Peyer's patch (tissue), 4 donors: ENCODE data around the gene ADM.

Experiments used
- POLR2A ChIP-seq, 2 donors: fragments of 450-650 bp; IDR thresholded peaks; one replicate each; pipeline ENCODE4 v1.5.1; 2017; ENCODE audit warnings: antibody characterized with exemption in 2 of 2, mild to moderate bottlenecking in 2 of 2, moderate library complexity in 2 of 2
- TF ChIP-seq, protein P1 (sequence below), 6 experiments: fragments of 450-650 bp in 4 of 6; fragments of 200-600 bp in 2 of 6; sonication (generic) in 1 of 6; IDR thresholded peaks; one replicate each; pipeline ENCODE4 v1.5.1; 2017 to 2019; ENCODE audit warnings: antibody characterized with exemption in 6 of 6, mild to moderate bottlenecking in 3 of 6, moderate library complexity in 1 of 6

DNA sequence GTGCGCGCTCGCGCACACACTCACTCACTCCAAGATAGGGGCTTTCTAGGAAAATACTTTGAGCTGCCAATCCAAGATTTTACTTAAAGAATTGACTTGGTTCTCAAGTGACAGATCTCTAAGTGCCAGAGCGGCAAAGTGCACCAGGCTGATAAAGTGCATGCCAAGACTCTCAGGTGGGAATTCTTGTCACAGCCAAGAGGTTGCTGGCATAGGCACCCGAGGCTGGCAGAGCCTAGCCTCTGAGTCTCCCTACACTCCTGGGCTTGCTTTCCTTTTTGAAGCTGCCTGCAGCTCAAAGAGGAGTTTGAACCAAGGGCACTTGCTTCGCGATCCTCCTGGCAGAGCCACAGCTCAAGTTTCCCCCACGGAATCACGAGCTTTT lies 2.5 kb upstream of the ADM start:
- TF ChIP-seq, protein P1, sequence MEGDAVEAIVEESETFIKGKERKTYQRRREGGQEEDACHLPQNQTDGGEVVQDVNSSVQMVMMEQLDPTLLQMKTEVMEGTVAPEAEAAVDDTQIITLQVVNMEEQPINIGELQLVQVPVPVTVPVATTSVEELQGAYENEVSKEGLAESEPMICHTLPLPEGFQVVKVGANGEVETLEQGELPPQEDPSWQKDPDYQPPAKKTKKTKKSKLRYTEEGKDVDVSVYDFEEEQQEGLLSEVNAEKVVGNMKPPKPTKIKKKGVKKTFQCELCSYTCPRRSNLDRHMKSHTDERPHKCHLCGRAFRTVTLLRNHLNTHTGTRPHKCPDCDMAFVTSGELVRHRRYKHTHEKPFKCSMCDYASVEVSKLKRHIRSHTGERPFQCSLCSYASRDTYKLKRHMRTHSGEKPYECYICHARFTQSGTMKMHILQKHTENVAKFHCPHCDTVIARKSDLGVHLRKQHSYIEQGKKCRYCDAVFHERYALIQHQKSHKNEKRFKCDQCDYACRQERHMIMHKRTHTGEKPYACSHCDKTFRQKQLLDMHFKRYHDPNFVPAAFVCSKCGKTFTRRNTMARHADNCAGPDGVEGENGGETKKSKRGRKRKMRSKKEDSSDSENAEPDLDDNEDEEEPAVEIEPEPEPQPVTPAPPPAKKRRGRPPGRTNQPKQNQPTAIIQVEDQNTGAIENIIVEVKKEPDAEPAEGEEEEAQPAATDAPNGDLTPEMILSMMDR (IDR thresholded peaks at IDR 0.05), result no peak
- TF ChIP-seq POLR2A (IDR thresholded peaks at IDR 0.05), result no peak
